HG02973 (cell line): Measurements from ENCODE around the gene NAPG.
"Not testable (repeated sequence)": the region's sequence is repeated elsewhere in the genome, so short reads cannot be mapped to it uniquely, and the experiment has no call there.

Experiments
- ATAC-seq: cut with Tn5 transposase; IDR thresholded peaks from one replicate; pipeline ENCODE4 v1.9.1; 2021; ENCODE audit warnings: moderate library complexity; ENCODE audit not compliant: unreplicated experiment

NAPG gene

GRCh38 chr18:10544093-10544748 lies 18.4 kb downstream of the NAPG start:
- ATAC-seq = no peak

DNA sequence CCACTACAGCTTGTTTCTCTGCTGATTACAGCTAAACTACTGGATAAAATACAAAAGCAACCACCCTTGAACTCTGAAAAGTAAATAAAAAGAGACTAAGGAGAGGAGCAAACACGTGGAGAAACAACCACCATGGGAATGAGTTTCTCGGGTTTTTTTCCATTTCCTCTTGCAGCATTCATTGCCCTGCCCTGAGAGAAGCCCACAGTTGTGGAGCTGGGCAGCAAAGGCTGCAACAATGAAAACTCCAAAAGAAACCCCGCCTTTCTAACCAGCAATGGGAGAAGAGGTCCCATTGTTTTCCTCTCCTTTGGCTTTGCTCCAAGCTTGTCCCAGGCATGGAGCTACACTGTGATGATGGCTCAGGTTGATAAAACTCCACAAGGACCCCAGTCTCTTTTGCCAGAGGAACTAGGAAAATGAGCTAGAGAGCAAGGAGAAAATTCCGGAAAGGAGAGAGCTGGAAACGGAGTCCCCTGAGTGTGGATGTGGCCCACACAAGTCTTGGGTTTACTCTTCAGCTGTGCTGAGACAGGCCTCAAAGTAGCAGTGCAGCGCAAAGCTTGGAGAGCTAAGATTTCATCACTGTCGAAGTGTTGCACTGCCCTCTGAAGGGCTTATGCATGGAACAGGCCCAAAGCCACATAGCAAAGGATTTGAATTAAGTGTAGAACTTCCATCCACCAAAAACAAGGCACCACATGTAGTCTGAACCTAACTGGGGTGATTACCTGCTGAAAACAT lies 20.9 kb downstream of the NAPG start:
- no peak for ATAC-seq

DNA sequence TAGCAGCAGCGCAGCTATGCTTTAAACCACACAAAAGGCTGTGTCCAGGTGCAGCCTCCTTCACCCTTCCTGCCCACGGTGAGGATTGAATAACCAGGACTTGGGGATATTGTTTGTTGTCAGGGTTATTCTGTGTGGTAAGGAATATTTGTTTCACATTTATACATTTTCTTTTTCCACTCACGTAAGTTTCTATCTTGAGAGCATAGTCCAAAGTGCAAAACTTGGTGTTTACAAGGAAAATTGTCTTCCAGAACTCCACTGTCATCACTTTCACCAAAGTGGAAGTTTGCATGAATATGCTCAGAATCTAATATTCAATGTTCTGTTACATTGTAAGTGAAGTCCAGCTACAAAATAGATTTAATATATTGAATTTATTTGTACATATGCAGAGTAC lies 26.4 kb downstream of the NAPG start:
- no peak for ATAC-seq

DNA sequence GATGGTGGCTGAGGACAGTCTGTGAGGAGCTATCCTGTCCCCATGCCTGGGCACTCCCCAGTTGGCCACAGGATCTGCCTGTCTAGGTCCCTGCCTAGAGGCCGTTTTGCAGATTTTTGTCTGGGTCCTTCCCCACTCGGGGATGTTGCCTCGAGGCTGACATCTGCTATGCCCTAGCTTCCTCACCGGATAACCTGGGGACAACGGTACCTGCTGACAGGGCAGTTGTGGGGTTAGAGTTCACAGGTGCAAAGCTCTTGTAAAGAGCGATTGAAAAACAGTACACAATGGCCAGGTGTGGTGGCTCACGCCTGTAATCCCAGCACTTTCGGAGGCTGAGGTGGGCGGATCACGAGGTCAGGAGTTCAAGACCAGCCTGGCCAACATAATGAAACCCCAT lies 30.4 kb downstream of the NAPG start:
- ATAC-seq = not testable (repeated sequence)

DNA sequence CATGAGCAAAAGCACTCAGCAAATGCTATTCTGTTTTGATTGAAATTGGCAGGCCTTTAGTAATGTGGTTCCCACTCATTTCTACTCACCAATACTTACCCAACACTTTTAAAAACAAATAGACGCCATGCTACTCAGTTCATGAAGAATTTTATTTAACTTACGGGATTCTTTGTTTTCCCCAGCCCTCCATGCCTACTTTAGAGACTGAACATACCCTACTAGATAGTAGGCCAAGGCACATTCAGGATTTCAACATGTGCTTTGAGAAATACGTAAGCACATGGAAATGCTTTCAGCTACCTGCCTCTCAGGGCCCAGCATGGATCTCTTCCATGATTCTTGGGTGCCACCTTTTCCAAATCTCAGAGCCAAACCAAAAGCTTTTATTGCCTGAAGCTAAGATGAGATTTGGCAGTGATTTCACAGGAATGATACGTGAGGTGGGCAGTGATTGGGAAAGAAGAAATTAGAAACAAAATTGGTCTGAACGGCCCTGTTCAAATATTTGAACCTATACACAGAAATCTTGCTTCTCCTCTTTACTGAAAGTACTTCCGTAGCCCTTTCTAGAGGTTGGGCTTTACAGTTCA lies 31.4 kb downstream of the NAPG start:
- ATAC-seq = no peak

DNA sequence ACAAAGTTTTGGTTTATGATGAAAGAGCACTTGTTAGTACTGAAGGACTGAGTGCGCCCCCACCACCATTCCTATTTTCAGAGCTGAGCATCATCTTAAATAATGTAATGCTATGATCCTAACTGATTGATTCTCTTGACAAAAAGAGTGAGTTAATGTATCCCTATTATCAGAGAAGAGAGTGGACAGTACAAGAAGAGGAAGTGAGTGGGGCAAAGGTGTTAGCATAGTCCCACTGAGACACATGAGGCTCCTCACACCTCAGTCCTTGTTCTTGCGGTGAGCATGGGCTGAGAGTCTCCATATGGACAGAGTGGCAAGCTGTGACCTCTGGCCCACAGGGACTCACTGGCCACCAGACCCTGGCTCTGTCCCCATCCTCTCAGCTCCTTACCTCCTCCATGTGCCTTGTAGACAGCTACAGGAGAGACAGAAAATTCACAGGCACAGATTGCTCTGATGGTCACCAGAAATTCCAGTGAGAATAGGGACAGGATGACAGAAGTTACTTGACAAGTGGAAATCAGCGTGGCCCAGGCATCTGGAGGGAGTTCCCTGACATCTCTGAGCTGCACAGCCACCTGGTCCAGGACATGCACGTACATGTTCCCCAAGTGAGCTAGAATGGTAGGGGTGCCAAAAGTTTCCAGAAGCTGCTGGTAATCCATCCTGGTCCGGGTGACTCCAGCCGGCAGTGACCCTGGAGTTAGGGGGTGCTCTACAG lies 32.6 kb downstream of the NAPG start:
- ATAC-seq = no peak

GRCh38 chr18:10558967-10559298 lies 33.1 kb downstream of the NAPG start:
- ATAC-seq = no peak

DNA sequence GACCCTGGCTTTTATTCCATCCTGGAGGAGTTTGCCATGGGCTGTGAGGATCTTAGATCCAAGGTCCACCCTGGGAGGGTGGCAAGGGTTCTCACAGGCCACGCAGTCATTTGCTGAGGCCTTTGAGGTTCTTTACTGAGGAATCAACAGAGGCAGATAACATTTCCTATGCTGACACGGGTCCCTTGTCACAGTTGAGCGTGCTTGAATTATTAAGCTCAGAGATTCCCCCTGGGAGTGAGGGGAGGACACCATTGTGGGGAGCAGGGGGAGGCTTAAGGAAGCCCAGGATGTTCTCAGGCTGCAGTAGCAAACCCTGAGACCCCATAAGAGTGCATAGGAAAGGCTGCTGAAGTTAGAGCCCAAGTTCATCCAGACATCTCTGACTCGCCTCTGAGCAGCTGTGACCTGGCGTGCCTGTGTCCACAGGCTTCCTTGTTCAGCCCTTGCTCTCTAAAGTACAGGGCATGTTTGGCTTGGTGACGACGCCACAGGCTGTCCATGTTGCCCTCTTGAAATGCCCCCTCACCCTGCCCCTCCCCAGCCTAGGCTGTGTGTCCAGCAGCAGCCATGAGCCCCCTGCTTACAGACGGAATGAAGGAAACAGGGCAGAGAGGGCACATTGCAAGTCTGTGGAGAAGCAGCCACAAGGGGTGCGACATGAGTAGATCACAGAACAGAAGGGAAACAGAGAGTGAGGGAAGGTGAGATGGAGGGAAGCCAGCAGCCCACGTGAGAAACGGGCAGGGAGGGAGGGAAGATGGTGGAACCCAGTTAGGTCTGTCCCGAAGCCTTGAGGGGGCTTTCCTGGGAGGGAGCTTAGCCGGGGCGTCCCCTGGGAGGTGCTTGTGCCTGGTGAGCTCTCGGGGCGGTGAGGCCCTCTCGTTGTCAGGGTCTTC lies 34.0 kb downstream of the NAPG start:
- no peak for ATAC-seq

DNA sequence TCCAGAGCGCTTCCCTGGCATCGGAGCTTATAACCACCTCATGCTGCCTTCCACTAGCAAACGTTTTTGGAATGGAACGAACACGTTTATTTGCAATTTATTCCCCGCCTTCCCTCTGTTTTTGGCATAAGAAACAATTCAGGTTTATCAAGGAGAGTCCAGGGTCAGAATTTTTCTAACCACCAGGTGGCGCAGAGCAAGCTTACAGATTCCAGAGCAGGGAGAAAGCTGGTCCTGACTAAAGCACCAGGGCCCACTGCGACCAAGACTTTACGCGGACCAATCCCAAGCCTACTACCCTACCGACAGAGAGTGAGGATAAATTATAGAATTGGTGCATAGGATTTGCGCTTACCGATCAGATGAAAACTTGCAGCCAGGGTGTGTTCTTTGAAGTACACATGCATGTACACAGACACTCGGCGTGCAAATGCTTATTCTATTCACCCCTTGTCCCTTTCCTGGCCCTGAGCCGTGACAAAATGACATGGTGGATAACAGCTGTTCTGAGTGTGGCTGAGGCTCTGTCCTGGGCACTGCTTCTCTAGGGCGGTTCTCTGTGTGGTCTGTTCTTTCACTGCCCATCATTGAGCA lies 34.7 kb downstream of the NAPG start:
- ATAC-seq = no peak

DNA sequence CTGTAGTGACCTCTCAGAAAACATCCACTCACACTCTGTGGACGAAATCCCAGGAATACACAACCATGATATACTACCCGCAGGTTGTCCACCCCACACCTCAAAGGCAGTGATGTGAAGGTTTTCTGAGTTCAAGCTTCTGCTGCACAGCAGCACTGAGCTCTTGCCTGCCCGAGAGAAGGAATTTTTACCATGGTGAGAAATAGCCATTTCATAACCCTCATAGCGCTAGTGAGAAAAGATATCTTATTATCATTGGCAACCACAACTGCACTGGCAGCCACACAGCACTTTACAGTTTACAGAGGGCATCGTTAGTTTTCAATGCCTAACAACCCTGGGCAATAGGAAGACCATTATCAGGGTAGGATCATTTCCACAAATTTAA lies 36.9 kb downstream of the NAPG start:
- no peak for ATAC-seq

GRCh38 chr18:10563886-10564285 lies 38.1 kb downstream of the NAPG start:
- no peak for ATAC-seq

DNA sequence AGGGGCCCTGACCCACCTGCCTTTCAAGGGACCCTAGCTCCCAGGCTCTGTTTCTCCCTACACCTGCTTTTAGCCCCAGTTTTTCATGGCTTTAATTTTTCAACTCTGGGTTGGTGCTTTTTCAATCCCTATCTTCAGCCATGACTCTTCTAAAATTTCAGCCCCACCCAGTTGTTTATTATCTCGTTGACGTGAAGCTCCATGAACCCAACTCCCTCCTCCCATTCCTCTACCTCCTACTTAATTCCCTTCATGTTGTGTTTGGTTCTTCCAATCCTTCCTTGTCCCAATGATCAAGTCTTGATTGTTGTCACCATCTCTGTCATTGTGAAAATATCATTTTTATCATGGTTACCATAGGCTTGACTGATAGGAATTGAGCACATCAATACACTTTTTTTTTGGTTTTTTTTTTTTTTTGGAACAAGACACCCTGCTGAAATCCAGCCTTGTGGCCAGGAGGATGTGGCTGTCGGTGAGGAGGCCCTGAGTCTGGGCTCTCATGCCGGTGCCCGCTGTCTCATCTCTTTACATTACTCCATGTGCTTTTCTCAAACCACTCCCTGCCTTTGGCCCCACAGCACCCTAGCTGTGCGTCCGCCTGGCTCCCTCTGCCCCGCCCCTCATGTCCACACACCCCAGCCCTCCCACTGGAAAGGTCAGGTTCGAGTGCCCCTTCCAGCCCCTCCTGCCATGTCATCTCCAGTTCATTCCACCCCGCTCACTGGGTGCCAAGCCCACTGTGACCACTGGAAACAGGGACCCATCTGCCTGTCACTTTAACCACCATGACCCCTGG lies 39.3 kb downstream of the NAPG start:
- ATAC-seq = no peak

DNA sequence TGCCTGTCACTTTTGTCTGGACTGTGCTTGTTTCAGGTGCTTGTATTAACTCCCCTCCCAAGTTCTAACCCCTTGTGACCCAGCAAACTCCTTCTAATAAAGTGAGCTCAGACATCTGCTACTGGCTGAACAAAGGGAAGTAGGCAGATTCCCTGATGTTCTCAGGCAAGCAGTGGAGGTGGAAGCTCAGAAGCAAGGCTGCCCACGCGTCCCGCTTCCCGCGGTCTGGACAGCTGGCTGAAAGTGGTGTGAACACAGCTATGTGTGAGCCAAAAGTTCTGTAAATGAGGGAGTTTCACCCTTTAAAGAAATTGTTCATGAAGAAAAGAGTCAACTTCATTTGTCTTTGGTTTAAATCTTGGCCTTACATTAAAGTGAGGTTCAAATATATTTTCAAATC lies 40.0 kb downstream of the NAPG start:
- no peak for ATAC-seq

DNA sequence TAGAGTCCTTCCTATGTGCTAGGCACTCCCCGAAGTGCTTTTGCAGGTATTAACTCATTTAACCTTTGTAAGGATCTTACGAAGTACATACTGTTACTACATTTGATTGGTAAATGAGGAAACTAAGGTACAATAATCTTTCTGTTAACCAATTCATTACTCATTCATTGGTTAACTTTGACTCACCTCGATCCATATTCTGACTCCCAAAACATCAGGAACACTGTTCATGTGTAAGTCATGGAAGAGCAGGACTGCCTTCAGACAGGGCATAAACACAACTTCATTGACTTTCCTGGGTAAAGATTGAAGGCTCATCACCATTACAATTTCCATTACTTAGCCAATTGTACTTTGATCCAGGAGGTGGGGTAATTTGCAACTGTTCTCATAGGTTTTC lies 40.6 kb downstream of the NAPG start:
- ATAC-seq = no peak

- not testable (repeated sequence) for ATAC-seq
These were observed 44.1 kb downstream of the NAPG start for GRCh38 chr18:10569941-10570340.

GRCh38 chr18:10570622-10571021 lies 44.8 kb downstream of the NAPG start:
- no peak for ATAC-seq

- no peak for ATAC-seq
These were observed 45.7 kb downstream of the NAPG start for GRCh38 chr18:10571537-10571936.

- ATAC-seq = not testable (repeated sequence)
These were observed 47.4 kb downstream of the NAPG start for GRCh38 chr18:10573261-10573660.

DNA sequence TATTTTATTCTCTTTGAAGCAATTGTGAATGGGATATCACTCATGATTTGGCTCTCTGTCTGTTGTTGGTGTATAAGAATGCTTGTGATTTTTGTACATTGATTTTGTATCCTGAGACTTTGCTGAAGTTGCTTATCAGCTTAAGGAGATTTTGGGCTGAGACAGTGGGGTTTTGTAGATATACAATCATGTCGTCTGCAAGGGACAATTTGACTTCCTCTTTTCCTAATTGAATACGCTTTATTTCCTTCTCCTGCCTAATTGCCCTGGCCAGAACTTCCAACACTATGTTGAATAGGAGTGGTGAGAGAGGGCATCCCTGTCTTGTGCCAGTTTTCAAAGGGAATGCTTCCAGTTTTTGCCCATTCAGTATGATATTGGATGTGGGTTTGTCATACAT lies 48.6 kb downstream of the NAPG start:
- not testable (repeated sequence) for ATAC-seq
